Common myeloid progenitor, CD34-positive (primary cell): ENCODE data around the gene AFG1L.

Experiments used
- CTCF ChIA-PET: fragments of 350-600 bp; sonication (Branson Sonifier 250); formaldehyde crosslinking; loops from one replicate; lab custom pipeline; 2021; ENCODE audit warnings: antibody characterized with exemption; lab: Charles Lee
- POLR2A ChIA-PET: fragments of 350-600 bp; sonication (Branson Sonifier 250); formaldehyde crosslinking; loops from one replicate; lab custom pipeline; 2021; ENCODE audit warnings: antibody characterized with exemption; lab: Charles Lee
- DNase-seq, 3 donors: peaks; one replicate each; pipeline versions ENCODE4 v3.0.0 to v3.0.0-alpha.2; 2013
- H3K27ac ChIP-seq, 2 experiments: 1 replicate in 1 of 2; 2 replicates in 1 of 2; pipeline ENCODE4 v1.7.0; 2013; ENCODE audit warnings: inconsistent platforms in 2 of 2, low read length in 2 of 2, mild to moderate bottlenecking in 2 of 2, low read depth in 1 of 2, moderate library complexity in 1 of 2; ENCODE audit not compliant: severe bottlenecking in 2 of 2, insufficient read depth in 1 of 2, poor library complexity in 1 of 2
- H3K27me3 ChIP-seq, 5 experiments: replicated peaks in 2 of 5; 1 replicate in 3 of 5; 2 replicates in 2 of 5; pipeline versions ENCODE4 v1.6.1 to v1.7.0; 2013; ENCODE audit warnings: low read length in 4 of 5, mild to moderate bottlenecking in 2 of 5, moderate library complexity in 2 of 5, inconsistent platforms in 1 of 5; ENCODE audit not compliant: insufficient read depth in 5 of 5, control insufficient read depth in 4 of 5
- H3K36me3 ChIP-seq, 4 experiments: 1 replicate in 2 of 4; 2 replicates in 2 of 4; pipeline versions ENCODE4 v1.6.1 to v1.7.0; 2013; ENCODE audit warnings: low read length in 3 of 4, control low read depth in 1 of 4, mild to moderate bottlenecking in 1 of 4; ENCODE audit not compliant: control insufficient read depth in 4 of 4, insufficient read depth in 4 of 4
- H3K4me1 ChIP-seq, 4 experiments: 1 replicate in 3 of 4; 2 replicates in 1 of 4; pipeline versions ENCODE4 v1.6.1 to v1.7.1; 2013; ENCODE audit warnings: low read length in 3 of 4, mild to moderate bottlenecking in 3 of 4, control low read depth in 1 of 4, inconsistent platforms in 1 of 4, moderate library complexity in 1 of 4; ENCODE audit not compliant: control insufficient read depth in 4 of 4, insufficient read depth in 4 of 4; ENCODE audit errors: control extremely low read depth in 1 of 4
- H3K4me3 ChIP-seq, 7 experiments: 1 replicate in 4 of 7; 2 replicates in 3 of 7; pipeline versions ENCODE4 v1.5.1 to v1.7.0; 2013; ENCODE audit warnings: mild to moderate bottlenecking in 7 of 7, low read length in 6 of 7, moderate library complexity in 6 of 7, inconsistent platforms in 2 of 7, low read depth in 2 of 7, control low read depth in 1 of 7; ENCODE audit not compliant: insufficient read depth in 4 of 7, control insufficient read depth in 1 of 7; ENCODE audit errors: extremely low read depth in 1 of 7
- H3K9me3 ChIP-seq, 5 experiments: 1 replicate in 4 of 5; 2 replicates in 1 of 5; pipeline versions ENCODE4 v1.6.1 to v1.7.1; 2013; ENCODE audit warnings: low read length in 4 of 5, mild to moderate bottlenecking in 2 of 5, inconsistent platforms in 1 of 5, low read depth in 1 of 5, moderate library complexity in 1 of 5; ENCODE audit not compliant: control insufficient read depth in 4 of 5, insufficient read depth in 2 of 5; ENCODE audit errors: control extremely low read depth in 1 of 5
- WGBS: methylation state at CpG from one replicate; pipeline ENCODE4 v1.1.5; 2013; ENCODE audit not compliant: insufficient coverage; 5-methylcytosine and 5-hydroxymethylcytosine counted together

The AFG1L gene

DNA sequence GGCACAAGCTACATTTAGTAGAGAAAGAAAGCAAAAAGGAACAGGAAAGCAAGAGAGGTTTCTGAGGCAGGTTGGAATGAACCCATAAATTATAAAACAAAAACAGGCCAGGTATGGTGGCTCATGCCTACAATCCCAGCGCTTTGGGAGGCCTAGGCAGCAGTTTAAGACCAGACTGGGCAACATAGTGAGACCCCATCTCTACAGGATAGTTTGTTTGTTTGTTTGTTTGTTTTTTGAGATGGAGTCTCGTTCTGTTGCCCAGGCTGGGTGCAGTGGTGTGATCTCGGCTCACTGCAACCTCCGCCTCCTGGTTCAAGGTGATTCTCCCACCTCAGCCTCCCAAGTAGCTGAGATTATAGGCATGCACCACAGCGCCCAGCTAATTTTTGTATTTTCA, 49.0 kb downstream of the AFG1L start:
- no peaks in the 10 kb centered on the region for H3K9me3 ChIP-seq
- 100% methylated on average over 4 of the region's 5 CpGs for WGBS
- H3K36me3 ChIP-seq: no peaks in the 10 kb centered on the region
- DNase-seq: no peak
- no peaks in the 10 kb centered on the region for H3K4me1 ChIP-seq
- H3K27ac ChIP-seq: no peak overlapping the region
- H3K27me3 ChIP-seq: no peaks in the 10 kb centered on the region
- POLR2A ChIA-PET: no interaction called here
- CTCF ChIA-PET: no interaction called here
- no peak overlapping the region for H3K4me3 ChIP-seq

DNA sequence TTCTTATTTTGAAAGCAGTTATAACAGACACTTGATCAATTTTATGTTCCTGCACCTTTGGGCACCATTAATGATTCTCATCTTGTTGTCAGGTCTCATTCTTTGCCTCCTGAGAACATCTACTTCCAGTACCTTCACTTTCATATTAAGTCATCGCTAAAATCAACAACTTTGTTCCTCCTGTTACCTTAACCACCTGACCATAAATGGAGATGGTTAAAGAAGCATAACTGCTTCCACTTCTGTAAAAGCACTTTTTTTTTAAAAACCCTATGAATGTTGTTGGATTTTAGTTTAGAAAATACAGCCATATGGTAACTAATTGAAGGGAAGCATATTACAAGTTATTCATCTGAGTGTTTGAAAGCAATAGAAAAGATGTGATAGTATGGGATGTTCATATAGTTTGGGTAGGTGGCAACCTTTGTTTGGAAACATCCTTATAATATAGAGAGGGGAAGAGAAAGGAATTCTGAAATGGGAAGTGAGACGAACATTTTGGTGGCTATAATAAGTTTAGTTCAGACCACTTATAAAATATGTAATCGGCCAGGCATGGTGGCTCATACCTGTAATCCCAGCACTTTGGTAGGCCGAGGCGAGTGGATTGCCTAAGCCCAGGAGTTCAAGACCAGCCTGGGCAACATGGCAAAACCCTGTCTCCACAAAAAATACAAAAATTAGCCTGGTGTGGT, 53.9 kb downstream of the AFG1L start:
- WGBS: 96% methylated on average over 4 of the region's 5 CpGs
- no peak overlapping the region for H3K4me3 ChIP-seq
- ChIA-PET CTCF (no interaction called here), POLR2A (no interaction called here)
- H3K36me3 ChIP-seq: no peaks in the 10 kb centered on the region
- peaks cover 0 to 3% (median 0%) of the 10 kb centered on the region in 4 experiments for H3K4me1 ChIP-seq
- H3K27me3 ChIP-seq: no peaks in the 10 kb centered on the region
- no peak overlapping the region for H3K27ac ChIP-seq
- peaks cover 0 to 1% (median 0%) of the 10 kb centered on the region in 5 experiments for H3K9me3 ChIP-seq
- peak in 2 of 3 donors; percentile 14 to 40 for DNase-seq

DNA sequence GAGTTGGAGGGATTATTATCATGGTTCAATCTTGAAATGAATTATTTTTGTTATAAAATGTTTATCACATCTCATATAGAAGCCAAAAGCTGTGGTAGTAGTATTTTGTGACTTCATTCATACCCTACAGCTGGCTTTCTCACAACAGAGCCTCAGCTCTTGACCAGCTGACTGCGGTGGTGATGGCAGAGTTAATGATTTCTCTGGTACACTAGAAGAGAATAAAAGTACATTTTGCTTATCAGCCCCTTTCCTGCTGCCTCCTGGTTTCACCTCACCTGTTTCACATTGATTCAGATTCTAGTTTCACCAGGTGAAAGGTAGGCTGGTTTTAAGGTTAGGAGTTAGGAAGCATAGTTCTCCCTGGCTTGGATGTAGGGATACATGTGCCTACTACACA, 55.7 kb downstream of the AFG1L start:
- Histone ChIP-seq H3K27me3 (no peaks in the 10 kb centered on the region), H3K36me3 (no peaks in the 10 kb centered on the region), H3K9me3 (peaks cover 0 to 1% (median 0%) of the 10 kb centered on the region in 5 experiments), H3K27ac (no peak overlapping the region), H3K4me1 (peaks cover 0 to 5% (median 0%) of the 10 kb centered on the region in 4 experiments), H3K4me3 (no peak overlapping the region)
- DNase-seq: no peak
- WGBS: no CpG with 5 or more reads among the region's 1 CpG
- CTCF ChIA-PET: no interaction called here
- POLR2A ChIA-PET: no interaction called here

DNA sequence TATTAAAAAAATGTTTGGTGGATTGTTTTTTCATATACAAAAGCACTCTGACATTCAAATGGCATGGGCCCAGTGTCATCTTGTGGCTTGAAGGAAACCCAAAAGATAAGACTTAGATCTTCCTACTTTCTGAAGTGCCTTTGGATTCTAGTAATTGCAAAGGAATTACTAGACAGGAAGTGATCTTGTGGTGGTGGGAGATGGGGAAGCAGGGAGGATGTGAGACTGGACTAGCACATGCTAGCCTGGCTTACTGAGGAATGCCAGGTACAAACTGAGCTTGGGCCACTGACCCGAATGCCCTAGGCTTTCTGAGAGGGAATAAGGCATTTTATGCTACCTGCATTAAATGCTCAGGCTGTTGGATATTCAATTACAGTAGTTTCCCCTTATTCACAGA, 59.0 kb downstream of the AFG1L start:
- DNase-seq: no peak
- peaks cover 0 to 7% (median 5%) of the 10 kb centered on the region in 4 experiments for H3K4me1 ChIP-seq
- ChIA-PET POLR2A (no interaction called here), CTCF (no interaction called here)
- H3K4me3 ChIP-seq: no peak overlapping the region
- H3K36me3 ChIP-seq: peaks cover 0 to 3% (median 0%) of the 10 kb centered on the region in 4 experiments
- no peaks in the 10 kb centered on the region for H3K27me3 ChIP-seq
- H3K9me3 ChIP-seq: peaks cover 0 to 1% (median 0%) of the 10 kb centered on the region in 5 experiments
- H3K27ac ChIP-seq: no peak overlapping the region
- WGBS: 86% methylated on average over 1 of the region's 1 CpG

DNA sequence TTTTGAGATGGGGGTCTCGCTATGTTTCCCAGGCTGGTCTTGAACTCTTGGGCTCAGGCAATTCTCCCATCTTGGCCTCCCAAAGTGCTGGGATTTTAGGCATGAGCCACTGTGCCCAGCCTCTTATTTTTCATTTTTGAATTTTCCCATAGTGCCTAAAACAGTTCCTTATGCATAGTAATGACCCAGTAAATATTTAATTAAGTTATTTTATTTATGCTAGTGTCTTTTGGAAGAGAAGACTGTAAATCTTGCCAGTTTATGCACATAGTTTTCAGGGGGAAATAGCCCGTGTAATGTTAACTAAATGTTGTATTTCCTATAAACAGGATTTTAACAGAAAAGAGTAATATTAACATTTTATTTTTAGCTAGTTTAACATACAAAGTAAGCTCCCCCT, 60.3 kb downstream of the AFG1L start:
- POLR2A ChIA-PET: no interaction called here
- Histone ChIP-seq H3K36me3 (peaks cover 0 to 3% (median 0%) of the 10 kb centered on the region in 4 experiments), H3K9me3 (peaks cover 0 to 1% (median 0%) of the 10 kb centered on the region in 5 experiments), H3K4me1 (peaks cover 0 to 16% (median 9%) of the 10 kb centered on the region in 4 experiments), H3K4me3 (no peak overlapping the region), H3K27ac (no peak overlapping the region), H3K27me3 (no peaks in the 10 kb centered on the region)
- WGBS: 100% methylated on average over 1 of the region's 2 CpGs
- CTCF ChIA-PET: interaction anchor here (1.3 kb wide), 1 partner anchor 16 kb away, joined by 4 read pairs; no protein-coding TSS in a partner anchor
- no peak for DNase-seq

DNA sequence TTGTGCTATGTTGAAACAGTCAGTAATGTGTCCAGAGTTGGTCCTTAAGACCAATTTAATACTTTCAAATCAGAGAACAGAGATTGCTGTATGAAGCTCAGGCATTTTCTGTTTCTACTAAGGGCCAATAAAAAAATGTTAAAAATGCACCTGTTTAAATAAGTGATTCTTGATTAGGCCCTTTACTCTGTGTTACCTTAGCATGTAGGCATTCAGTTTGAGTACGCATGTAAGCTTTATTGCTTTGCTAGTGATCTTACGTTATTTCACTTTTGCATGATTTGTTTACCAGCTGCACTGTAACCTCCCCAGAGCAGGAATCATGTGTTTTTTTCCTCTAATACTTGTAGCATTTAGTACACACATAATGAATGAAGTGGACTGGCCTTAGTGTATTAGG, 61.0 kb downstream of the AFG1L start:
- ChIA-PET POLR2A (interaction anchor here (0.6 kb wide), 1 partner anchor 1880 kb away, joined by 3 read pairs; no protein-coding TSS in a partner anchor), CTCF (interaction anchor here (1.3 kb wide), 2 partner anchors 12 to 15 kb away, joined by 3 to 4 read pairs; no protein-coding TSS in a partner anchor)
- no peak overlapping the region for H3K4me3 ChIP-seq
- no peak for DNase-seq
- peaks cover 6 to 24% (median 15%) of the 10 kb centered on the region in 4 experiments for H3K4me1 ChIP-seq
- WGBS: 100% methylated on average over 1 of the region's 2 CpGs
- no peak overlapping the region for H3K27ac ChIP-seq
- peaks cover 0 to 3% (median 0%) of the 10 kb centered on the region in 4 experiments for H3K36me3 ChIP-seq
- H3K9me3 ChIP-seq: peaks cover 0 to 1% (median 0%) of the 10 kb centered on the region in 5 experiments
- no peaks in the 10 kb centered on the region for H3K27me3 ChIP-seq
